Adrenal gland (tissue), 5 donors: ENCODE measurements around the gene GHRHR.

Experiments
- CTCF ChIP-seq, 6 experiments: fragments of 450-650 bp in 4 of 6; fragments of 200-600 bp in 2 of 6; sonication (generic) in 1 of 6; IDR thresholded peaks; 1 replicate in 5 of 6; 2 replicates in 1 of 6; pipeline versions ENCODE4 v1.5.1 to v1.8.0; 2016 to 2021; ENCODE audit warnings: antibody characterized with exemption in 6 of 6, mild to moderate bottlenecking in 2 of 6, moderate library complexity in 1 of 6
- POLR2A ChIP-seq, 2 donors: fragments of 450-650 bp; IDR thresholded peaks; one replicate each; pipeline ENCODE4 v1.6.1; 2017; ENCODE audit warnings: antibody characterized with exemption in 2 of 2, mild to moderate bottlenecking in 2 of 2, moderate library complexity in 1 of 2
- donor health status: DM: no; HTN: no; CAD: no.

GRCh38 chr7:31028006-31028405, 64.3 kb downstream of the GHRHR start:
- TF ChIP-seq POLR2A (IDR thresholded peaks at IDR 0.05) (no peak), CTCF (IDR thresholded peaks at IDR 0.05) (no peak)
